ENCODE results near the gene TLR10.
A peak's percentile ranks its signal among the peaks of the same experiment; 100 is the strongest.

Gene TLR10

GRCh38 chr4:38765382-38765781 is 17.4 kb downstream of the TLR10 start:
- peak; percentile 58 for DNase-seq

GRCh38 chr4:38764277-38764676 is 18.5 kb downstream of the TLR10 start:
- no peak for DNase-seq

- DNase-seq: no peak
These were observed 20.2 kb downstream of the TLR10 start for GRCh38 chr4:38762560-38762959.

GRCh38 chr4:38759790-38760122 is 23.0 kb downstream of the TLR10 start:
- no peak for DNase-seq

GRCh38 chr4:38759113-38759789 is 23.5 kb downstream of the TLR10 start:
- peak; percentile 52 for DNase-seq

GRCh38 chr4:38757945-38758600 is 24.7 kb downstream of the TLR10 start:
- DNase-seq: no peak

- peak; percentile 99 for DNase-seq
These were observed 29.6 kb downstream of the TLR10 start for GRCh38 chr4:38752941-38753806.

GRCh38 chr4:38752372-38752940 is 30.3 kb downstream of the TLR10 start:
- DNase-seq: peak; percentile 29

- no peak for DNase-seq
These were observed 31.3 kb downstream of the TLR10 start for GRCh38 chr4:38751341-38752010.

- no peak for DNase-seq
These were observed 33.5 kb downstream of the TLR10 start for GRCh38 chr4:38749336-38749735.

GRCh38 chr4:38747629-38748028 is 35.2 kb downstream of the TLR10 start:
- DNase-seq: no peak

- DNase-seq: no peak
These were observed 36.9 kb downstream of the TLR10 start for GRCh38 chr4:38745881-38746280.

GRCh38 chr4:38743866-38744265 is 38.9 kb downstream of the TLR10 start:
- peak; percentile 48 for DNase-seq

GRCh38 chr4:38740303-38740702 is 42.5 kb downstream of the TLR10 start:
- no peak for DNase-seq

GRCh38 chr4:38738940-38739803 is 43.6 kb downstream of the TLR10 start:
- DNase-seq: peak; percentile 31

GRCh38 chr4:38735870-38736269 is 46.9 kb downstream of the TLR10 start:
- no peak for DNase-seq

GRCh38 chr4:38734911-38735310 is 47.9 kb downstream of the TLR10 start:
- DNase-seq: no peak

- DNase-seq: no peak
These were observed 48.3 kb downstream of the TLR10 start for GRCh38 chr4:38734446-38734845.

- no peak for DNase-seq
These were observed 49.1 kb downstream of the TLR10 start for GRCh38 chr4:38733663-38734062.

- peak; percentile 96 for DNase-seq
These were observed 51.8 kb downstream of the TLR10 start for GRCh38 chr4:38730830-38731646.

GRCh38 chr4:38730493-38730829 is 52.3 kb downstream of the TLR10 start:
- DNase-seq: no peak

Measured in fibroblast of skin of abdomen (primary cell).